A673 (cell line): ENCODE measurements around the gene C1orf167. TPM values are rescaled to one million over a fixed set of nuclear protein-coding genes. Genes with fewer than 3 reads are reported as not detected.

Experiments
- BruUV-seq: library from RNA; stranded (reverse); fragments of 400-500 nt; replicated peaks from 2 replicates; lab custom pipeline; 2021; lab: Mats Ljungman, UMichigan
- CTCF ChIA-PET: fragments of 300-600 bp; sonication (Branson Sonifier 250); formaldehyde crosslinking; loops from one replicate; lab custom pipeline; 2022; ENCODE audit warnings: antibody characterized with exemption; lab: Charles Lee
- POLR2A ChIA-PET: fragments of 300-600 bp; sonication (Branson Sonifier 250); formaldehyde crosslinking; loops from one replicate; lab custom pipeline; 2022; ENCODE audit warnings: antibody characterized with exemption; ENCODE audit not compliant: low non-redundant PET; lab: Charles Lee
- DNase-seq: peaks from one replicate; pipeline ENCODE4 v3.0.0-alpha.2; 2015; ENCODE audit warnings: low spot score
- H3K27ac ChIP-seq: fragments of 200-600 bp; sonication (generic); 2 replicates; pipeline ENCODE4 v1.5.1; 2016; ENCODE audit warnings: mixed run types, low read depth, mild to moderate bottlenecking, mixed read lengths, antibody characterized with exemption, low read length; ENCODE audit not compliant: poor library complexity, severe bottlenecking
- H3K27me3 ChIP-seq: fragments of 200-600 bp; sonication (generic); replicated peaks from 2 replicates; pipeline ENCODE4 v1.6.1; 2017; ENCODE audit warnings: mixed run types, low read depth, mild to moderate bottlenecking, mixed read lengths, antibody characterized with exemption, low read length; ENCODE audit not compliant: insufficient read depth, poor library complexity
- H3K36me3 ChIP-seq: fragments of 200-600 bp; sonication (generic); 2 replicates; pipeline ENCODE4 v1.6.1; 2016; ENCODE audit warnings: mixed run types, mild to moderate bottlenecking, mixed read lengths, antibody characterized with exemption, low read length; ENCODE audit not compliant: insufficient read depth, poor library complexity, severe bottlenecking
- H3K4me1 ChIP-seq: fragments of 200-600 bp; sonication (generic); 2 replicates; pipeline ENCODE4 v1.6.1; 2017; ENCODE audit warnings: mixed run types, mild to moderate bottlenecking, mixed read lengths, antibody characterized with exemption, low read length; ENCODE audit not compliant: insufficient read depth, poor library complexity, severe bottlenecking
- H3K4me3 ChIP-seq: fragments of 200-600 bp; sonication (generic); 2 replicates; pipeline ENCODE4 v1.5.1; 2016; ENCODE audit warnings: low read depth, mixed run types, mild to moderate bottlenecking, mixed read lengths, low read length; ENCODE audit not compliant: poor library complexity, severe bottlenecking
- H3K9me3 ChIP-seq: fragments of 200-600 bp; sonication (generic); 2 replicates; pipeline ENCODE4 v1.6.1; 2016; ENCODE audit warnings: mixed run types, low read depth, mild to moderate bottlenecking, mixed read lengths, antibody characterized with exemption, low read length; ENCODE audit not compliant: poor library complexity, severe bottlenecking
- CTCF ChIP-seq: fragments of 300-800, 200-600 bp; sonication (generic); conservative IDR thresholded peaks from 2 replicates; pipeline ENCODE4 v1.5.1; 2017; ENCODE audit warnings: low read depth, mild to moderate bottlenecking, antibody characterized with exemption, low read length, moderate library complexity, mixed read lengths
- EZH2 ChIP-seq: fragments of 200-600 bp; sonication (generic); IDR thresholded peaks from 2 replicates; pipeline ENCODE4 v1.6.1; 2017; ENCODE audit warnings: borderline replicate concordance, low read depth, mild to moderate bottlenecking, mixed read lengths, antibody characterized with exemption, low read length; ENCODE audit not compliant: poor library complexity, severe bottlenecking
- intact Hi-C: fragments of 100-400 bp; cut with micrococcal nuclease; formaldehyde crosslinking; loops from one replicate; pipeline ENCODE4 v1.10.0; 2022; ENCODE audit not compliant: unreplicated experiment
- total RNA-seq: library from RNA; stranded (reverse); gene quantifications from 2 replicates; pipeline ENCODE4 v1.2.3, GENCODE V29; 2021

The C1orf167 gene
- total RNA-seq, 1 experiment from 2014 or later = not detected

GRCh38 chr1:11837767-11838348 lies 75.9 kb downstream of the C1orf167 start:
- no peak for DNase-seq
- no peak for TF ChIP-seq EZH2
- TF ChIP-seq CTCF = no peak
- H3K27ac ChIP-seq = no peak overlapping the region
- ChIA-PET POLR2A (no interaction called here), CTCF (interaction anchor here (0.6 to 1.2 kb wide), 4 partner anchors 12 to 129 kb away, joined by 3 to 8 read pairs (median 4); no protein-coding TSS in a partner anchor)
- H3K4me3 ChIP-seq = no peak overlapping the region
- peaks cover 80% of the 10 kb centered on the region for H3K36me3 ChIP-seq
- no peaks in the 10 kb centered on the region for H3K27me3 ChIP-seq
- no TSS peak for BruUV-seq
- H3K4me1 ChIP-seq = peaks cover 9% of the 10 kb centered on the region
- no peaks in the 10 kb centered on the region for H3K9me3 ChIP-seq
- intact Hi-C loops = loop anchor here (1.0 to 2.0 kb wide), 3 partner anchors 55 to 129 kb away; no protein-coding TSS in a partner anchor

GRCh38 chr1:11838349-11839272 lies 76.6 kb downstream of the C1orf167 start:
- H3K4me1 ChIP-seq = peaks cover 9% of the 10 kb centered on the region
- peaks cover 72% of the 10 kb centered on the region for H3K36me3 ChIP-seq
- DNase-seq = peak; percentile 73
- H3K4me3 ChIP-seq = no peak overlapping the region
- no peaks in the 10 kb centered on the region for H3K27me3 ChIP-seq
- H3K27ac ChIP-seq = no peak overlapping the region
- intact Hi-C loops = loop anchor here (1.0 to 2.0 kb wide), 3 partner anchors 55 to 128 kb away; no protein-coding TSS in a partner anchor
- POLR2A ChIA-PET = no interaction called here
- CTCF ChIA-PET = interaction anchor here (0.6 to 1.2 kb wide), 4 partner anchors 11 to 129 kb away, joined by 3 to 8 read pairs (median 4); no protein-coding TSS in a partner anchor
- no peaks in the 10 kb centered on the region for H3K9me3 ChIP-seq
- TF ChIP-seq EZH2 = no peak
- peak; percentile 99 for TF ChIP-seq CTCF
- no TSS peak for BruUV-seq

Other genes with a start within 250 kb of the C1orf167 start
- gene FBXO2, start 107.8 kb upstream of the C1orf167 start, total RNA-seq = 0.61 TPM in 1 of 2 replicates, not detected in the other
- gene FBXO44, start 107.3 kb upstream of the C1orf167 start, total RNA-seq = 19.3 and 28.2 TPM in 2 replicates
- gene FBXO6, start 98.0 kb upstream of the C1orf167 start, total RNA-seq = 2.6 and 4.5 TPM in 2 replicates
- gene MAD2L2, start 81.0 kb upstream of the C1orf167 start, total RNA-seq = 134 and 155 TPM in 2 replicates
- gene DRAXIN, start 70.5 kb upstream of the C1orf167 start, total RNA-seq = 5.5 and 6.7 TPM in 2 replicates
- 23.6 and 33.5 TPM in 2 replicates for gene AGTRAP, start 26.1 kb upstream of the C1orf167 start, total RNA-seq
- 23.3 and 25.8 TPM in 2 replicates for gene MTHFR, start 43.8 kb downstream of the C1orf167 start, total RNA-seq
- 42.0 and 48.1 TPM in 2 replicates for gene CLCN6, start 44.0 kb downstream of the C1orf167 start, total RNA-seq
- gene NPPA, start 85.6 kb downstream of the C1orf167 start, total RNA-seq = not detected in 2 replicates
- gene NPPB, start 96.8 kb downstream of the C1orf167 start, total RNA-seq = not detected in 2 replicates
- gene KIAA2013, start 164.2 kb downstream of the C1orf167 start, total RNA-seq = 52.4 and 53.4 TPM in 2 replicates
- gene PLOD1, start 172.5 kb downstream of the C1orf167 start, total RNA-seq = 94.8 and 103 TPM in 2 replicates
- gene MFN2, start 218.3 kb downstream of the C1orf167 start, total RNA-seq = 157 and 160 TPM in 2 replicates